HEK293 (cell line): Measurements from ENCODE around the gene OPA1.

ENCODE experiments used
- CTCF ChIP-seq: fragments of 450-650 bp; formaldehyde crosslinking; IDR thresholded peaks from 2 replicates; pipeline ENCODE4 v1.5.1; 2016; ENCODE audit warnings: missing biosample characterization, missing genetic modification characterization
- PATZ1 ChIP-seq: fragments of 450-650 bp; formaldehyde crosslinking; IDR thresholded peaks from 2 replicates; pipeline ENCODE4 v1.5.1; 2016; ENCODE audit warnings: missing biosample characterization, missing genetic modification characterization
- ZIC2 ChIP-seq: fragments of 450-650 bp; formaldehyde crosslinking; IDR thresholded peaks from 2 replicates; pipeline ENCODE4 v1.5.1; 2016; ENCODE audit warnings: missing biosample characterization, missing genetic modification characterization
- ZNF341 ChIP-seq: fragments of 450-650 bp; formaldehyde crosslinking; IDR thresholded peaks from 2 replicates; pipeline ENCODE4; 2016; ENCODE audit warnings: low read depth, missing biosample characterization, missing genetic modification characterization
- ZNF366 ChIP-seq: fragments of 450-650 bp; formaldehyde crosslinking; conservative IDR thresholded peaks from 2 replicates; pipeline ENCODE4 v1.5.1; 2016; ENCODE audit warnings: missing biosample characterization, missing genetic modification characterization
- ZNF423 ChIP-seq: fragments of 450-650 bp; formaldehyde crosslinking; IDR thresholded peaks from 2 replicates; pipeline ENCODE4 v1.5.1; 2016; ENCODE audit warnings: missing biosample characterization, missing genetic modification characterization
- ZNF677 ChIP-seq: fragments of 450-650 bp; IDR thresholded peaks from 2 replicates; pipeline ENCODE4 v1.5.0; 2018; ENCODE audit warnings: missing biosample characterization, mild to moderate bottlenecking, missing genetic modification characterization, moderate library complexity
- ZNF785 ChIP-seq: fragments of 450-650 bp; formaldehyde crosslinking; IDR thresholded peaks from 2 replicates; pipeline ENCODE4 v1.5.1; 2016; ENCODE audit warnings: missing biosample characterization, missing genetic modification characterization
- TF ChIP-seq, protein P1 (sequence below): fragments of 450-650 bp; formaldehyde crosslinking; IDR thresholded peaks from 2 replicates; pipeline ENCODE4 v1.5.1; 2016; ENCODE audit warnings: missing biosample characterization, missing genetic modification characterization
- TF ChIP-seq, protein P2 (sequence below): IDR thresholded peaks from 2 replicates; pipeline ENCODE4 v1.6.1; 2011; ENCODE audit warnings: mild to moderate bottlenecking, low read depth, low read length, borderline replicate concordance

DNA sequence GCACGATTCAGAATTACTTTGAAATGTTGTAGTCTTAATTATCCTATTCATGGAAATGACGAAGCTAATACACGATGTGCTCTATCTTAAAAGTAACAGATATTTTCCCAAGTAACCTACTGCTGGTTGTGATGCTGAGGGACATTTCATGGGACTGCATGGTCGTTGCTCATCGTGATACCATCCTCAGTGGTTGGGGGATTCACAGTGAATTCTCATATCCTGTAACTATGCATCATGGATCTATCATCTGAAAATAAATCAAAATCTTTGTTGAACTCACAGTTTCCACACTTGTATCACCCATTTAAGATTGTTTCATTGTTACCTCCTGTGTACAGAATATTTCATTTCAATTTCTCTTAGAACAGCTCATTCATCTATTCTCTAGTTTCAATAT is 84.7 kb downstream of the OPA1 start:
- TF ChIP-seq CTCF (tag by site-specific recombination), result no peak
- TF ChIP-seq PATZ1 (tag by site-specific recombination), result no peak
- TF ChIP-seq ZNF785 (tag by site-specific recombination), result no peak
- TF ChIP-seq ZIC2 (tag by site-specific recombination), result no peak
- TF ChIP-seq, protein P1, sequence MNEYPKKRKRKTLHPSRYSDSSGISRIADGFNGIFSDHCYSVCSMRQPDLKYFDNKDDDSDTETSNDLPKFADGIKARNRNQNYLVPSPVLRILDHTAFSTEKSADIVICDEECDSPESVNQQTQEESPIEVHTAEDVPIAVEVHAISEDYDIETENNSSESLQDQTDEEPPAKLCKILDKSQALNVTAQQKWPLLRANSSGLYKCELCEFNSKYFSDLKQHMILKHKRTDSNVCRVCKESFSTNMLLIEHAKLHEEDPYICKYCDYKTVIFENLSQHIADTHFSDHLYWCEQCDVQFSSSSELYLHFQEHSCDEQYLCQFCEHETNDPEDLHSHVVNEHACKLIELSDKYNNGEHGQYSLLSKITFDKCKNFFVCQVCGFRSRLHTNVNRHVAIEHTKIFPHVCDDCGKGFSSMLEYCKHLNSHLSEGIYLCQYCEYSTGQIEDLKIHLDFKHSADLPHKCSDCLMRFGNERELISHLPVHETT (tag by site-specific recombination), result no peak
- TF ChIP-seq, protein P2, sequence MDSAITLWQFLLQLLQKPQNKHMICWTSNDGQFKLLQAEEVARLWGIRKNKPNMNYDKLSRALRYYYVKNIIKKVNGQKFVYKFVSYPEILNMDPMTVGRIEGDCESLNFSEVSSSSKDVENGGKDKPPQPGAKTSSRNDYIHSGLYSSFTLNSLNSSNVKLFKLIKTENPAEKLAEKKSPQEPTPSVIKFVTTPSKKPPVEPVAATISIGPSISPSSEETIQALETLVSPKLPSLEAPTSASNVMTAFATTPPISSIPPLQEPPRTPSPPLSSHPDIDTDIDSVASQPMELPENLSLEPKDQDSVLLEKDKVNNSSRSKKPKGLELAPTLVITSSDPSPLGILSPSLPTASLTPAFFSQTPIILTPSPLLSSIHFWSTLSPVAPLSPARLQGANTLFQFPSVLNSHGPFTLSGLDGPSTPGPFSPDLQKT, result no peak
- no peak for TF ChIP-seq ZNF341
- TF ChIP-seq ZNF677, result no peak
- TF ChIP-seq ZNF366 (tag by site-specific recombination), result no peak
- no peak for TF ChIP-seq ZNF423
